Measurements from ENCODE around the gene MCRIP1. TPM values are rescaled to one million over a fixed set of nuclear protein-coding genes. Genes with fewer than 3 reads are reported as not detected.
A peak's percentile ranks its signal among the peaks of the same experiment; 100 is the strongest.

Gene MCRIP1
- total and polyA plus RNA-seq, 2 experiments from 2014 or later, result 66.1 to 118 TPM

GRCh38 chr17:81794509-81794908 lies 38.6 kb downstream of the MCRIP1 start:
- Histone ChIP-seq H3K79me2 (no peaks in the 10 kb centered on the region), H3K27ac (no peak overlapping the region), H4K20me1 (ENCODE audit: insufficient read depth, poor library complexity, severe bottlenecking) (no peaks in the 10 kb centered on the region), H3K36me3 (replicated peaks; ENCODE audit: insufficient read depth, low read depth) (no peaks in the 10 kb centered on the region), H3K9me2 (replicated peaks; ENCODE audit: insufficient read depth) (no peaks in the 10 kb centered on the region), H3K4me2 (no peak overlapping the region), H3K9me3 (ENCODE audit: low read depth) (no peaks in the 10 kb centered on the region), H3K27me3 (no peaks in the 10 kb centered on the region), H3K4me3 (no peak overlapping the region), H3K4me1 (ENCODE audit: insufficient read depth) (no peaks in the 10 kb centered on the region), H2AFZ (no peak overlapping the region)
- DNase-seq (ENCODE audit: low spot score), result peak; percentile 65
- no peak for TF ChIP-seq CTCF (IDR thresholded peaks at IDR 0.05; ENCODE audit: poor library complexity)
- TF ChIP-seq EZH2phosphoT487 (IDR thresholded peaks at IDR 0.05; ENCODE audit: low read depth, severe bottlenecking, unreplicated experiment), result no peak
- no peak for TF ChIP-seq EZH2 (IDR thresholded peaks at IDR 0.05; ENCODE audit: borderline replicate concordance)
- 37% methylated on average over 8 of the region's 8 CpGs for WGBS (ENCODE audit: low lambda C conversion rate, missing lambda C conversion rate)

- Histone ChIP-seq H3K9me3 (ENCODE audit: low read depth) (no peaks in the 10 kb centered on the region), H3K79me2 (no peaks in the 10 kb centered on the region)
- WGBS (ENCODE audit: low lambda C conversion rate, missing lambda C conversion rate), result 96% methylated on average over 3 of the region's 3 CpGs
These were observed 39.0 kb downstream of the MCRIP1 start for GRCh38 chr17:81794074-81794476.

DNA sequence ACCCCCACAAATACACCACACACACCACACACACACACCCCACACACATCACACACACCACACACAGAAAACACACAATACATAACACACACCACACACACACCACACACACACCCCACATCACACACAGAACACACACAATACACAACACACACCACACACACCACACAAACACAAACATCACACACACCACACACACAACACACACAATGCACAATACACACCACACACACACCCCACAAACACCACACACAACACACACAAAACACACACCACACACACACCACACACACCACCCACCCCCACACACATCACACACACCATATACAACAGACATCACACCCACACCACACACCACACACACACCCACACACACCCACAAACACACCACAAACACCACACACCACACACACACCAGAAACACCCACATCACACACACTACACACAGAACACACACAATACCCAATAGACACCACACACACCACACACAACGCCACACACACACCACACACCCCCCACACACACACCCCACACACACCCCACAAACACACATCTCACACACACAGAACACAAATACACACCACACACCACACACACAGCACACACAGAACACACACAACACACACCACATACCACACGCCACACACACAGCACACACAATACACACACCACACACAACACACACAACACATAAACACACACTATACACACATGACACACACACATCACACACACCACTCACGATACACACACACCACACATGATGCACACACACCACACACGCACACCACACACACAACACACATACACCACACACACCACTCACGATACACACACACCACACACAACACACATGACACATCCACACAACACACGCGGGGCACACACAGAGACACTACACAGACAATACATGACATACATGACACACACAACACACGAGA lies 40.1 kb downstream of the MCRIP1 start:
- 94% methylated on average over 8 of the region's 8 CpGs for WGBS (ENCODE audit: low lambda C conversion rate, missing lambda C conversion rate)
- H3K9me2 ChIP-seq (replicated peaks; ENCODE audit: insufficient read depth), result no peaks in the 10 kb centered on the region
- no peaks in the 10 kb centered on the region for H3K9me3 ChIP-seq (ENCODE audit: low read depth)
- H3K27me3 ChIP-seq, result no peaks in the 10 kb centered on the region
- H3K36me3 ChIP-seq (replicated peaks; ENCODE audit: insufficient read depth, low read depth), result no peaks in the 10 kb centered on the region
- H3K4me2 ChIP-seq, result no peak overlapping the region
- H3K27ac ChIP-seq, result no peak overlapping the region
- H4K20me1 ChIP-seq (ENCODE audit: insufficient read depth, poor library complexity, severe bottlenecking), result no peaks in the 10 kb centered on the region
- H3K79me2 ChIP-seq, result no peaks in the 10 kb centered on the region
- no peak for TF ChIP-seq EZH2 (IDR thresholded peaks at IDR 0.05; ENCODE audit: borderline replicate concordance)
- TF ChIP-seq CTCF (IDR thresholded peaks at IDR 0.05; ENCODE audit: poor library complexity), result no peak
- TF ChIP-seq EZH2phosphoT487 (IDR thresholded peaks at IDR 0.05; ENCODE audit: low read depth, severe bottlenecking, unreplicated experiment), result no peak
- H3K4me1 ChIP-seq (ENCODE audit: insufficient read depth), result no peaks in the 10 kb centered on the region
- DNase-seq (ENCODE audit: low spot score), result no peak
- no peak overlapping the region for H3K4me3 ChIP-seq
- H2AFZ ChIP-seq, result no peak overlapping the region

More at GRCh38 chr17:81794074-81794476, 39.0 kb downstream of the MCRIP1 start:
- Histone ChIP-seq H3K4me2 (no peak overlapping the region), H4K20me1 (ENCODE audit: insufficient read depth, poor library complexity, severe bottlenecking) (no peaks in the 10 kb centered on the region), H3K36me3 (replicated peaks; ENCODE audit: insufficient read depth, low read depth) (no peaks in the 10 kb centered on the region), H3K9me2 (replicated peaks; ENCODE audit: insufficient read depth) (no peaks in the 10 kb centered on the region), H2AFZ (no peak overlapping the region), H3K27ac (no peak overlapping the region), H3K4me3 (no peak overlapping the region), H3K4me1 (ENCODE audit: insufficient read depth) (no peaks in the 10 kb centered on the region), H3K27me3 (no peaks in the 10 kb centered on the region)
- no peak for DNase-seq (ENCODE audit: low spot score)
- TF ChIP-seq CTCF (IDR thresholded peaks at IDR 0.05; ENCODE audit: poor library complexity), result no peak
- TF ChIP-seq EZH2 (IDR thresholded peaks at IDR 0.05; ENCODE audit: borderline replicate concordance), result no peak
- TF ChIP-seq EZH2phosphoT487 (IDR thresholded peaks at IDR 0.05; ENCODE audit: low read depth, severe bottlenecking, unreplicated experiment), result no peak

Other genes starting within 250 kb of the MCRIP1 start
- gene NPLOC4, start 196.2 kb downstream of the MCRIP1 start, total RNA-seq, result 48.2 and 54.6 TPM in 2 replicates
- 53.7 and 56.1 TPM in 2 replicates for gene NPLOC4, start 196.2 kb downstream of the MCRIP1 start, polyA plus RNA-seq
- 1.4 and 3.5 TPM in 2 replicates for gene TSPAN10, start 196.1 kb downstream of the MCRIP1 start, total RNA-seq
- gene TSPAN10, start 196.1 kb downstream of the MCRIP1 start, polyA plus RNA-seq, result 12.0 and 15.2 TPM in 2 replicates
- 0.87 and 2.1 TPM in 2 replicates for gene PDE6G, start 176.7 kb downstream of the MCRIP1 start, total RNA-seq
- 0.37 and 0.83 TPM in 2 replicates for gene PDE6G, start 176.7 kb downstream of the MCRIP1 start, polyA plus RNA-seq
- gene OXLD1, start 166.7 kb downstream of the MCRIP1 start, total RNA-seq, result 22.3 and 37.8 TPM in 2 replicates
- gene OXLD1, start 166.7 kb downstream of the MCRIP1 start, polyA plus RNA-seq, result 39.8 and 55.2 TPM in 2 replicates
- gene CCDC137, start 166.6 kb downstream of the MCRIP1 start, total RNA-seq, result 8.3 and 9.1 TPM in 2 replicates
- gene CCDC137, start 166.6 kb downstream of the MCRIP1 start, polyA plus RNA-seq, result 20.5 and 23.0 TPM in 2 replicates
- gene ARL16, start 149.5 kb downstream of the MCRIP1 start, total RNA-seq, result 34.2 and 38.8 TPM in 2 replicates
- gene ARL16, start 149.5 kb downstream of the MCRIP1 start, polyA plus RNA-seq, result 64.6 and 70.6 TPM in 2 replicates
- gene HGS, start 149.3 kb downstream of the MCRIP1 start, total RNA-seq, result 47.3 and 59.2 TPM in 2 replicates
- gene HGS, start 149.3 kb downstream of the MCRIP1 start, polyA plus RNA-seq, result 128 and 142 TPM in 2 replicates
- 24.5 and 37.0 TPM in 2 replicates for gene MRPL12, start 129.9 kb downstream of the MCRIP1 start, total RNA-seq
- gene MRPL12, start 129.9 kb downstream of the MCRIP1 start, polyA plus RNA-seq, result 94.6 and 96.1 TPM in 2 replicates
- 27.5 and 31.3 TPM in 2 replicates for gene SLC25A10, start 121.0 kb downstream of the MCRIP1 start, total RNA-seq
- 34.8 and 53.2 TPM in 2 replicates for gene SLC25A10, start 121.0 kb downstream of the MCRIP1 start, polyA plus RNA-seq
- gene GCGR, start 29.1 kb downstream of the MCRIP1 start, total RNA-seq, result 2.4 and 2.9 TPM in 2 replicates
- gene GCGR, start 29.1 kb downstream of the MCRIP1 start, polyA plus RNA-seq, result 2.5 and 3.8 TPM in 2 replicates
- gene PPP1R27, start 1.8 kb upstream of the MCRIP1 start, total RNA-seq, result not detected in 2 replicates
- gene PPP1R27, start 1.8 kb upstream of the MCRIP1 start, polyA plus RNA-seq, result 0.56 and 0.72 TPM in 2 replicates
- 1,163 and 1,316 TPM in 2 replicates for gene P4HB, start 27.2 kb upstream of the MCRIP1 start, total RNA-seq
- 1,233 and 1,240 TPM in 2 replicates for gene P4HB, start 27.2 kb upstream of the MCRIP1 start, polyA plus RNA-seq
- gene ARHGDIA, start 38.0 kb upstream of the MCRIP1 start, total RNA-seq, result 57.0 and 80.7 TPM in 2 replicates
- gene ARHGDIA, start 38.0 kb upstream of the MCRIP1 start, polyA plus RNA-seq, result 295 and 311 TPM in 2 replicates
- gene ALYREF, start 58.3 kb upstream of the MCRIP1 start, total RNA-seq, result 50.9 and 55.3 TPM in 2 replicates
- 96.4 and 106 TPM in 2 replicates for gene ALYREF, start 58.3 kb upstream of the MCRIP1 start, polyA plus RNA-seq
- gene ANAPC11, start 58.4 kb upstream of the MCRIP1 start, total RNA-seq, result 129 and 155 TPM in 2 replicates
- gene ANAPC11, start 58.4 kb upstream of the MCRIP1 start, polyA plus RNA-seq, result 307 and 345 TPM in 2 replicates
- gene NPB, start 68.9 kb upstream of the MCRIP1 start, total RNA-seq, result 0.47 and 2.6 TPM in 2 replicates
- gene NPB, start 68.9 kb upstream of the MCRIP1 start, polyA plus RNA-seq, result 2.2 and 3.2 TPM in 2 replicates
- 81.1 and 84.7 TPM in 2 replicates for gene PCYT2, start 78.1 kb upstream of the MCRIP1 start, total RNA-seq
- 124 and 126 TPM in 2 replicates for gene PCYT2, start 78.1 kb upstream of the MCRIP1 start, polyA plus RNA-seq
- gene SIRT7, start 84.9 kb upstream of the MCRIP1 start, total RNA-seq, result 16.5 and 18.6 TPM in 2 replicates
- gene SIRT7, start 84.9 kb upstream of the MCRIP1 start, polyA plus RNA-seq, result 35.2 and 36.0 TPM in 2 replicates
- gene MAFG, start 94.4 kb upstream of the MCRIP1 start, total RNA-seq, result 18.1 and 21.3 TPM in 2 replicates
- gene MAFG, start 94.4 kb upstream of the MCRIP1 start, polyA plus RNA-seq, result 28.5 and 37.4 TPM in 2 replicates
- gene PYCR1, start 104.0 kb upstream of the MCRIP1 start, total RNA-seq, result 109 and 113 TPM in 2 replicates
- 149 and 162 TPM in 2 replicates for gene PYCR1, start 104.0 kb upstream of the MCRIP1 start, polyA plus RNA-seq
- gene MYADML2, start 113.9 kb upstream of the MCRIP1 start, total RNA-seq, result not detected in 2 replicates
- 0.06 TPM in 2 replicates for gene MYADML2, start 113.9 kb upstream of the MCRIP1 start, polyA plus RNA-seq
- gene NOTUM, start 127.9 kb upstream of the MCRIP1 start, total RNA-seq, result 1.0 and 1.8 TPM in 2 replicates
- gene NOTUM, start 127.9 kb upstream of the MCRIP1 start, polyA plus RNA-seq, result 1.2 and 4.7 TPM in 2 replicates
- 27.5 and 28.4 TPM in 2 replicates for gene ASPSCR1, start 144.3 kb upstream of the MCRIP1 start, total RNA-seq
- gene ASPSCR1, start 144.3 kb upstream of the MCRIP1 start, polyA plus RNA-seq, result 45.9 and 56.8 TPM in 2 replicates
- 58.2 and 64.5 TPM in 2 replicates for gene CENPX, start 189.6 kb upstream of the MCRIP1 start, total RNA-seq
- gene CENPX, start 189.6 kb upstream of the MCRIP1 start, polyA plus RNA-seq, result 83.2 and 84.3 TPM in 2 replicates
- 12.8 and 15.5 TPM in 2 replicates for gene LRRC45, start 190.0 kb upstream of the MCRIP1 start, total RNA-seq
- 14.7 and 17.2 TPM in 2 replicates for gene LRRC45, start 190.0 kb upstream of the MCRIP1 start, polyA plus RNA-seq
- gene RAC3, start 198.4 kb upstream of the MCRIP1 start, total RNA-seq, result 11.8 and 13.7 TPM in 2 replicates
- gene RAC3, start 198.4 kb upstream of the MCRIP1 start, polyA plus RNA-seq, result 5.2 and 5.5 TPM in 2 replicates
- gene DCXR, start 204.4 kb upstream of the MCRIP1 start, total RNA-seq, result 118 and 125 TPM in 2 replicates
- 185 and 207 TPM in 2 replicates for gene DCXR, start 204.4 kb upstream of the MCRIP1 start, polyA plus RNA-seq
- 39.6 and 43.2 TPM in 2 replicates for gene RFNG, start 218.5 kb upstream of the MCRIP1 start, total RNA-seq
- 109 and 118 TPM in 2 replicates for gene RFNG, start 218.5 kb upstream of the MCRIP1 start, polyA plus RNA-seq
- 101 and 124 TPM in 2 replicates for gene GPS1, start 218.6 kb upstream of the MCRIP1 start, total RNA-seq
- 160 and 167 TPM in 2 replicates for gene GPS1, start 218.6 kb upstream of the MCRIP1 start, polyA plus RNA-seq
- 71.5 and 71.9 TPM in 2 replicates for gene DUS1L, start 232.5 kb upstream of the MCRIP1 start, total RNA-seq
- gene DUS1L, start 232.5 kb upstream of the MCRIP1 start, polyA plus RNA-seq, result 160 and 202 TPM in 2 replicates